HepG2 (cell line): ENCODE data around the gene NUDT8. TPM values are rescaled to one million over a fixed set of nuclear protein-coding genes. Genes with fewer than 3 reads are reported as not detected.

Experiments used
- E2F2 ChIP-seq: sonication (generic); formaldehyde crosslinking; IDR thresholded peaks from 2 replicates; pipeline ENCODE4 v1.4.0; 2020; ENCODE audit warnings: missing genetic modification reagents, borderline replicate concordance
- HNRNPL ChIP-seq: fragments of 200-400 bp; formaldehyde crosslinking; IDR thresholded peaks from 2 replicates; pipeline ENCODE4 v1.6.1; 2017; ENCODE audit warnings: mild to moderate bottlenecking, low read depth, low read length
- JUNB ChIP-seq: sonication (generic); formaldehyde crosslinking; IDR thresholded peaks from 2 replicates; pipeline ENCODE4 v1.8.0; 2022; ENCODE audit warnings: missing genetic modification reagents, mild to moderate bottlenecking, borderline replicate concordance
- KLF16 ChIP-seq, 2 experiments: sonication (generic) in 1 of 2; formaldehyde crosslinking in 1 of 2; IDR thresholded peaks; 2 replicates each; pipeline versions ENCODE4 v1.6.1 to v1.8.0; 2016 to 2023; ENCODE audit warnings: missing genetic modification reagents in 2 of 2, missing compliant biosample characterization in 1 of 2
- PBX3 ChIP-seq: sonication (generic); formaldehyde crosslinking; IDR thresholded peaks from 2 replicates; pipeline ENCODE4 v1.8.1; 2023; ENCODE audit warnings: missing genetic modification reagents, inconsistent platforms, borderline replicate concordance
- SALL2 ChIP-seq: sonication (generic); formaldehyde crosslinking; IDR thresholded peaks from 2 replicates; pipeline ENCODE4 v1.8.1; 2023; ENCODE audit warnings: mild to moderate bottlenecking, missing genetic modification reagents, inconsistent platforms
- THAP8 ChIP-seq: sonication (generic); formaldehyde crosslinking; IDR thresholded peaks from 2 replicates; pipeline ENCODE4 v1.5.1; 2020; ENCODE audit warnings: missing genetic modification reagents, mild to moderate bottlenecking, borderline replicate concordance
- THYN1 ChIP-seq: sonication (generic); formaldehyde crosslinking; IDR thresholded peaks from 2 replicates; pipeline ENCODE4 v1.8.1; 2023; ENCODE audit warnings: low read depth, mild to moderate bottlenecking, moderate library complexity, missing genetic modification reagents, borderline replicate concordance
- ZKSCAN8 ChIP-seq: IDR thresholded peaks from 2 replicates; pipeline ENCODE4 v1.6.1; 2016; ENCODE audit warnings: borderline replicate concordance, missing genetic modification reagents, missing compliant biosample characterization
- ZNF10 ChIP-seq: sonication (generic); formaldehyde crosslinking; IDR thresholded peaks from 2 replicates; pipeline ENCODE4 v1.4.0; 2020; ENCODE audit warnings: mild to moderate bottlenecking, low read depth, missing genetic modification reagents, borderline replicate concordance
- ZNF138 ChIP-seq: sonication (generic); formaldehyde crosslinking; IDR thresholded peaks from 2 replicates; pipeline ENCODE4 v1.5.0; 2020; ENCODE audit warnings: mild to moderate bottlenecking, low read depth, missing genetic modification reagents
- ZNF281 ChIP-seq: sonication (generic); formaldehyde crosslinking; IDR thresholded peaks from 2 replicates; pipeline ENCODE4 v1.4.0; 2020; ENCODE audit warnings: missing genetic modification reagents, borderline replicate concordance
- polyA plus RNA-seq, 8 experiments: library from polyadenylated mRNA; depleted of rRNA in 3 of 8; stranded (reverse) in 7 of 8; unstranded in 1 of 8; fragments of >200 nt; fragmentation: Illumina TruSeq in 4 of 8; extraction: Trizol in 4 of 8; gene quantifications; 2 replicates each; pipeline versions ENCODE4 v1.2.1 to v1.2.3, GENCODE V29; 2011 to 2016; ENCODE audit warnings: low read depth in 4 of 8, missing spikeins in 1 of 8, mixed read lengths in 1 of 8; ENCODE audit not compliant: insufficient read depth in 1 of 8
- total RNA-seq, 5 experiments: library from RNA; depleted of rRNA; stranded (reverse); fragments of >200 nt; fragmentation: Illumina TruSeq; extraction: Trizol; gene quantifications; 2 replicates each; pipeline ENCODE4 v1.2.3, GENCODE V29; 2016; ENCODE audit warnings: low read depth in 1 of 5
- TF ChIP-seq, protein P1 (sequence below): sonication (generic); formaldehyde crosslinking; IDR thresholded peaks from 2 replicates; pipeline ENCODE4 v1.8.1; 2023; ENCODE audit warnings: mild to moderate bottlenecking, missing genetic modification reagents, borderline replicate concordance
- TF ChIP-seq, protein P2 (sequence below): sonication (generic); formaldehyde crosslinking; IDR thresholded peaks from 2 replicates; pipeline ENCODE4 v1.5.0; 2020; ENCODE audit warnings: mild to moderate bottlenecking, missing genetic modification reagents

NUDT8 gene
- total and polyA plus RNA-seq, 2 of the 13 experiments (the other 11 are each of a cell fraction or from before 2014, with no cell fraction given) = 6.7 to 25.8 TPM

DNA sequence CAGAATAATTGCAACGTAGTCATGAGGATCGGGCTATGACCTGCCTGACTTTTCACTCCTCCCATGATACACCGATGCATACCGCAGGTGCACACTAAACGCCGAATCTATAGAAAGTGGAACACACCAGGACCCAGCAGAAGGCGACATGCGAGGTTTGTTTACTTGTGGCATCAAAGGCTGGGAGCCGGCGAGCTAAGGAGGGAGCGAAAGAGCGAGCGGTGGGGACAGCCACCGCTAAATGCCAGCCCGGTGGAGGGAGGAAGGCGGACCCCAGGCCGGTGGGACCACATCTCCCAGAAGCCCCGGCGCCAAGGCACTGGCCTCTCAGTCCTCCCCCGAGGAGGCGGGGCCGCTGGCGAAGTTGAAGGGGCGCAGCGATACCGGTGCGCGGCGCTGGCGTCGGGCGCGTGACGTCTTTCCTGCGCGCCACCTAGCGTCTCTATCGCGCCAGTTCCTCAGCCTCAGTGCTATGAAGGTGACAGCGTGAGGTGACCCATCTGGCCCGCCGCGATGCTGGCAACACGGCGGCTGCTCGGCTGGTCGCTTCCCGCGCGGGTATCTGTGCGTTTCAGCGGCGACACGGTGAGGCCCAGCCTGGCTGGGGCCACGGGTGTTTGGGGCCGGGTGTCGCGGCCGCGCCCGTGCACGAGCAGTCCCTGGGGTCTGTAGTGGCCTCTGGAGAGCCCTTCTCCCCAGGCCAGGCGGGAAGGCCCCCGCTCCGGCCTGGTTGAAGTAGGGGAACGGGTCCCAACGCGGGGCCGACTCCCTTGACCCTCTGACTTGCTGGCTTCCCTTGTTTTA, 23.0 kb downstream of the NUDT8 start, which contains the start of gene NDUFV1 (continued):
- TF ChIP-seq THYN1 (CRISPR knock-in tag) (no peak), ZNF138 (CRISPR knock-in tag) (peak; percentile 69; the same call in 1 of the 2 replicates), JUNB (CRISPR knock-in tag) (no peak), THAP8 (CRISPR knock-in tag) (peak; percentile 78; the same call in 1 of the 2 replicates), ZNF281 (CRISPR knock-in tag) (peak; percentile 16; the same call in 1 of the 2 replicates), E2F2 (CRISPR knock-in tag) (no peak), SALL2 (CRISPR knock-in tag) (peak; percentile 66), ZKSCAN8 (CRISPR knock-in tag) (peak; percentile 63; the same call in 1 of the 2 replicates), PBX3 (CRISPR knock-in tag) (0 out of 2 replicates have a peak, but pooled peaks have one; percentile 28), HNRNPL (no peak), KLF16 (CRISPR knock-in tag; IDR thresholded peaks at IDR 0.05) (peak in 1 of 2 experiments; percentile 87; a peak in 1 of 4 replicates), ZNF10 (no peak)
- TF ChIP-seq, protein P1, sequence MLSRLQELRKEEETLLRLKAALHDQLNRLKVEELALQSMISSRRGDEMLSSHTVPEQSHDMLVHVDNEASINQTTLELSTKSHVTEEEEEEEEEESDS (CRISPR knock-in tag) = no peak
- TF ChIP-seq, protein P2, sequence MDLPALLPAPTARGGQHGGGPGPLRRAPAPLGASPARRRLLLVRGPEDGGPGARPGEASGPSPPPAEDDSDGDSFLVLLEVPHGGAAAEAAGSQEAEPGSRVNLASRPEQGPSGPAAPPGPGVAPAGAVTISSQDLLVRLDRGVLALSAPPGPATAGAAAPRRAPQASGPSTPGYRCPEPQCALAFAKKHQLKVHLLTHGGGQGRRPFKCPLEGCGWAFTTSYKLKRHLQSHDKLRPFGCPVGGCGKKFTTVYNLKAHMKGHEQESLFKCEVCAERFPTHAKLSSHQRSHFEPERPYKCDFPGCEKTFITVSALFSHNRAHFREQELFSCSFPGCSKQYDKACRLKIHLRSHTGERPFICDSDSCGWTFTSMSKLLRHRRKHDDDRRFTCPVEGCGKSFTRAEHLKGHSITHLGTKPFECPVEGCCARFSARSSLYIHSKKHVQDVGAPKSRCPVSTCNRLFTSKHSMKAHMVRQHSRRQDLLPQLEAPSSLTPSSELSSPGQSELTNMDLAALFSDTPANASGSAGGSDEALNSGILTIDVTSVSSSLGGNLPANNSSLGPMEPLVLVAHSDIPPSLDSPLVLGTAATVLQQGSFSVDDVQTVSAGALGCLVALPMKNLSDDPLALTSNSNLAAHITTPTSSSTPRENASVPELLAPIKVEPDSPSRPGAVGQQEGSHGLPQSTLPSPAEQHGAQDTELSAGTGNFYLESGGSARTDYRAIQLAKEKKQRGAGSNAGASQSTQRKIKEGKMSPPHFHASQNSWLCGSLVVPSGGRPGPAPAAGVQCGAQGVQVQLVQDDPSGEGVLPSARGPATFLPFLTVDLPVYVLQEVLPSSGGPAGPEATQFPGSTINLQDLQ = no peak
